ENCODE data around the gene RPL13A. TPM values are rescaled to one million over a fixed set of nuclear protein-coding genes. Genes with fewer than 3 reads are reported as not detected.

Gene RPL13A
- total and polyA plus RNA-seq, 2 of the 13 experiments (the other 11 are each of a cell fraction or from before 2014, with no cell fraction given), result 2,601 to 3,407 TPM

DNA sequence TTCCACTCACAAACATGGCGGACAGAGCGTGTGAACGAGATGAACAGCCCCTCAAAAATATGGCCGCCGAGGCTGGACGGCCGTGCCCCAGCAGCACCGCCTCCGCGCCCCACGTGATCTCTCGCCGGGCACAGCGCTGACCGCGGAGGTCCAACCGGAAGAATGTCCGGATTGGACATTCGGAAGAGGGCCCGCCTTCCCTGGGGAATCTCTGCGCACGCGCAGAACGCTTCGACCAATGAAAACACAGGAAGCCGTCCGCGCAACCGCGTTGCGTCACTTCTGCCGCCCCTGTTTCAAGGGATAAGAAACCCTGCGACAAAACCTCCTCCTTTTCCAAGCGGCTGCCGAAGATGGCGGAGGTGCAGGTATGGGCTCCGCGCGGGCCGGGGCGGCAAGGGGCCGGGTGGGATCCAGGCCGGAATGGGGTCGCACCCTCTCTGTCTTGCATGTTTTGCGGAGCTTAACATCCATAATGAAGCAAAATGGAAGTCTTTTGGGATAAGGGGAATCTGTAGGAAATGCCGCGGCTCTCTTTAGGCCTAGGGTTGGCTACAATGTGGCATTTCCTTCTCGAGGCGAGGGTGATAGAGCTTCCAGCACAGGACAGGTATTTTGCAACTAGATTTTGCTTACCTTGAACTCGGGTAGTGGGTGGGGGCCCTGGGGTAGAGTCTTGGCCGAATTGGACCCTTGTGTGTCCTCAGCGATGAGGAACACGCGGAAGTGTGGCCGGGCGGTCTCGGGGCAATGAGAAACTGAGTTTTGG, at the start of gene RPL13A (continued):
- TF ChIP-seq, protein P1, sequence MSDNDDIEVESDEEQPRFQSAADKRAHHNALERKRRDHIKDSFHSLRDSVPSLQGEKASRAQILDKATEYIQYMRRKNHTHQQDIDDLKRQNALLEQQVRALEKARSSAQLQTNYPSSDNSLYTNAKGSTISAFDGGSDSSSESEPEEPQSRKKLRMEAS (IDR thresholded peaks at IDR 0.05), result peak; percentile 72; the same call in 1 of the 2 replicates
- TF ChIP-seq RORA (CRISPR knock-in tag; IDR thresholded peaks at IDR 0.05) (no peak), ZNF567 (CRISPR knock-in tag; IDR thresholded peaks at IDR 0.05; ENCODE audit: borderline replicate concordance) (0 out of 2 replicates have a peak, but pooled peaks have one; percentile 46), KDM5A (IDR thresholded peaks at IDR 0.05; ENCODE audit: borderline replicate concordance, low read length) (no peak; the same call in 1 of the 2 replicates), SMARCC2 (IDR thresholded peaks at IDR 0.05) (no peak), SP4 (CRISPR knock-in tag; IDR thresholded peaks at IDR 0.05) (peak; percentile 80), TEAD2 (CRISPR knock-in tag; IDR thresholded peaks at IDR 0.05) (no peak; the same call in 1 of the 2 replicates), PITX1 (CRISPR knock-in tag; IDR thresholded peaks at IDR 0.05) (peak; percentile 66), YEATS4 (CRISPR knock-in tag; IDR thresholded peaks at IDR 0.05; ENCODE audit: borderline replicate concordance) (peak; percentile 76; the same call in 1 of the 2 replicates), FOXK1 (CRISPR knock-in tag; IDR thresholded peaks at IDR 0.05; ENCODE audit: borderline replicate concordance, low read depth) (peak; percentile 40; the same call in 1 of the 2 replicates), TBP (CRISPR knock-in tag; IDR thresholded peaks at IDR 0.05) (no peak), MEF2D (CRISPR knock-in tag; IDR thresholded peaks at IDR 0.05) (peak; percentile 54; the same call in 1 of the 2 replicates), MED13 (CRISPR knock-in tag; IDR thresholded peaks at IDR 0.05) (peak; percentile 75; the same call in 1 of the 2 replicates), CC2D1A (CRISPR knock-in tag; IDR thresholded peaks at IDR 0.05) (no peak), SYNCRIP (IDR thresholded peaks at IDR 0.05; ENCODE audit: insufficient read depth, low read depth, low read length) (no peak), TBX2 (CRISPR knock-in tag; IDR thresholded peaks at IDR 0.05; ENCODE audit: borderline replicate concordance) (peak; percentile 57), BHLHE40 (IDR thresholded peaks at IDR 0.05; ENCODE audit: low read length) (no peak; the same call in 1 of the 2 replicates)
- TF ChIP-seq, protein P2, sequence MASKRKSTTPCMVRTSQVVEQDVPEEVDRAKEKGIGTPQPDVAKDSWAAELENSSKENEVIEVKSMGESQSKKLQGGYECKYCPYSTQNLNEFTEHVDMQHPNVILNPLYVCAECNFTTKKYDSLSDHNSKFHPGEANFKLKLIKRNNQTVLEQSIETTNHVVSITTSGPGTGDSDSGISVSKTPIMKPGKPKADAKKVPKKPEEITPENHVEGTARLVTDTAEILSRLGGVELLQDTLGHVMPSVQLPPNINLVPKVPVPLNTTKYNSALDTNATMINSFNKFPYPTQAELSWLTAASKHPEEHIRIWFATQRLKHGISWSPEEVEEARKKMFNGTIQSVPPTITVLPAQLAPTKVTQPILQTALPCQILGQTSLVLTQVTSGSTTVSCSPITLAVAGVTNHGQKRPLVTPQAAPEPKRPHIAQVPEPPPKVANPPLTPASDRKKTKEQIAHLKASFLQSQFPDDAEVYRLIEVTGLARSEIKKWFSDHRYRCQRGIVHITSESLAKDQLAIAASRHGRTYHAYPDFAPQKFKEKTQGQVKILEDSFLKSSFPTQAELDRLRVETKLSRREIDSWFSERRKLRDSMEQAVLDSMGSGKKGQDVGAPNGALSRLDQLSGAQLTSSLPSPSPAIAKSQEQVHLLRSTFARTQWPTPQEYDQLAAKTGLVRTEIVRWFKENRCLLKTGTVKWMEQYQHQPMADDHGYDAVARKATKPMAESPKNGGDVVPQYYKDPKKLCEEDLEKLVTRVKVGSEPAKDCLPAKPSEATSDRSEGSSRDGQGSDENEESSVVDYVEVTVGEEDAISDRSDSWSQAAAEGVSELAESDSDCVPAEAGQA (IDR thresholded peaks at IDR 0.05; ENCODE audit: low read depth), result peak; percentile 96
- TF ChIP-seq, protein P2 (CRISPR knock-in tag; IDR thresholded peaks at IDR 0.05; ENCODE audit: borderline replicate concordance), result 0 out of 2 replicates have a peak, but pooled peaks have one; percentile 83
- TF ChIP-seq, protein P3, sequence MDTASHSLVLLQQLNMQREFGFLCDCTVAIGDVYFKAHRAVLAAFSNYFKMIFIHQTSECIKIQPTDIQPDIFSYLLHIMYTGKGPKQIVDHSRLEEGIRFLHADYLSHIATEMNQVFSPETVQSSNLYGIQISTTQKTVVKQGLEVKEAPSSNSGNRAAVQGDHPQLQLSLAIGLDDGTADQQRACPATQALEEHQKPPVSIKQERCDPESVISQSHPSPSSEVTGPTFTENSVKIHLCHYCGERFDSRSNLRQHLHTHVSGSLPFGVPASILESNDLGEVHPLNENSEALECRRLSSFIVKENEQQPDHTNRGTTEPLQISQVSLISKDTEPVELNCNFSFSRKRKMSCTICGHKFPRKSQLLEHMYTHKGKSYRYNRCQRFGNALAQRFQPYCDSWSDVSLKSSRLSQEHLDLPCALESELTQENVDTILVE (CRISPR knock-in tag; IDR thresholded peaks at IDR 0.05), result peak; percentile 88
- TF ChIP-seq, protein P4, sequence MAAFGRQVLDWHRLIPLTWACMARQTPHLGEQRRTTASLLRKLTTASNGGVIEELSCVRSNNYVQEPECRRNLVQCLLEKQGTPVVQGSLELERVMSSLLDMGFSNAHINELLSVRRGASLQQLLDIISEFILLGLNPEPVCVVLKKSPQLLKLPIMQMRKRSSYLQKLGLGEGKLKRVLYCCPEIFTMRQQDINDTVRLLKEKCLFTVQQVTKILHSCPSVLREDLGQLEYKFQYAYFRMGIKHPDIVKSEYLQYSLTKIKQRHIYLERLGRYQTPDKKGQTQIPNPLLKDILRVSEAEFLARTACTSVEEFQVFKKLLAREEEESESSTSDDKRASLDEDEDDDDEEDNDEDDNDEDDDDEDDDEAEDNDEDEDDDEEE (CRISPR knock-in tag; IDR thresholded peaks at IDR 0.05), result peak; percentile 66; the same call in 1 of the 2 replicates
- TF ChIP-seq, protein P5, sequence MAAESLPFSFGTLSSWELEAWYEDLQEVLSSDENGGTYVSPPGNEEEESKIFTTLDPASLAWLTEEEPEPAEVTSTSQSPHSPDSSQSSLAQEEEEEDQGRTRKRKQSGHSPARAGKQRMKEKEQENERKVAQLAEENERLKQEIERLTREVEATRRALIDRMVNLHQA (CRISPR knock-in tag; IDR thresholded peaks at IDR 0.05), result no peak

Measured in HepG2 (cell line).